GM12878 (cell line): Measurements from ENCODE around the gene SOX6. TPM values are rescaled to one million over a fixed set of nuclear protein-coding genes. Genes with fewer than 3 reads are reported as not detected.

Experiments
- ATAC-seq: fragments of 200-7000 bp; cut with Tn5 transposase; 3 replicates; pipeline ENCODE4 v1.9.1; 2020; ENCODE audit warnings: mild to moderate bottlenecking, moderate library complexity
- BruUV-seq: library from RNA; stranded (reverse); fragments of 400-500 nt; replicated peaks from 2 replicates; lab custom pipeline; 2021; lab: Mats Ljungman, UMichigan
- CTCF ChIA-PET: fragments of 300-600 bp; sonication (Branson Sonifier 250); formaldehyde crosslinking; extraction: SDS; loops from one replicate; lab custom pipeline; 2021; ENCODE audit warnings: inconsistent platforms; lab: Yijun Ruan, JAX
- POLR2A ChIA-PET: fragments of 350-600 bp; formaldehyde crosslinking; extraction: SDS; loops from one replicate; lab custom pipeline; 2021; ENCODE audit warnings: inconsistent platforms; lab: Charles Lee
- RAD21 ChIA-PET: fragments of 300-600 bp; sonication (Branson Sonifier 250); formaldehyde crosslinking; loops from one replicate; lab custom pipeline; 2023; ENCODE audit warnings: antibody characterized with exemption; ENCODE audit not compliant: unreplicated experiment; lab: Charles Lee
- SMC1A ChIA-PET: fragments of 300-600 bp; sonication (Branson Sonifier 250); formaldehyde crosslinking; loops from one replicate; lab custom pipeline; 2023; ENCODE audit not compliant: unreplicated experiment, uncharacterized antibody; lab: Charles Lee
- DNase-seq: peaks from one replicate; pipeline ENCODE4 v3.0.0-alpha.2; 2011; ENCODE audit warnings: low read depth, low spot score
- FAIRE-seq: peaks from 3 replicates; lab custom pipeline; 2011; peaks lifted over from hg19 to GRCh38; lab: Jason Lieb, UNC
- H2AFZ ChIP-seq: 2 replicates; pipeline ENCODE4 v1.6.0; 2011; ENCODE audit warnings: low read depth, low read length, control low read depth; ENCODE audit not compliant: control insufficient read depth
- H3K27ac ChIP-seq: 2 replicates; pipeline ENCODE4 v1.5.1; 2011; ENCODE audit warnings: control low read depth; ENCODE audit not compliant: control insufficient read depth, insufficient read depth
- H3K27me3 ChIP-seq, 2 experiments: replicated peaks in 1 of 2; 2 replicates each; pipeline versions ENCODE4 v1.6.0 to v1.6.1; 2011; ENCODE audit warnings: low read length in 1 of 2; ENCODE audit not compliant: control insufficient read depth in 2 of 2, insufficient read depth in 2 of 2
- H3K36me3 ChIP-seq, 2 experiments: 2 replicates each; pipeline ENCODE4 v1.5.1; 2011; ENCODE audit warnings: low read length in 1 of 2; ENCODE audit not compliant: control insufficient read depth in 2 of 2, insufficient read depth in 2 of 2
- H3K4me1 ChIP-seq: 2 replicates; pipeline ENCODE4 v1.6.1; 2011; ENCODE audit warnings: mild to moderate bottlenecking, low read length, moderate library complexity, mixed read lengths; ENCODE audit not compliant: control insufficient read depth, insufficient read depth
- H3K4me2 ChIP-seq: 2 replicates; pipeline ENCODE4 v1.6.0; 2011; ENCODE audit warnings: control low read depth; ENCODE audit not compliant: control insufficient read depth, insufficient read depth
- H3K4me3 ChIP-seq: fragments of 200-600 bp; sonication (generic); 2 replicates; pipeline ENCODE4 v1.5.1; 2016
- H3K79me2 ChIP-seq: 2 replicates; pipeline ENCODE4 v1.6.0; 2011; ENCODE audit warnings: low read length; ENCODE audit not compliant: control insufficient read depth, insufficient read depth
- H3K9ac ChIP-seq: 2 replicates; pipeline ENCODE4 v1.8.0; 2011; ENCODE audit warnings: low read length, control low read depth, mixed read lengths; ENCODE audit not compliant: control insufficient read depth, insufficient read depth
- H3K9me3 ChIP-seq: replicated peaks from 3 replicates; pipeline ENCODE4 v1.5.1; 2011; ENCODE audit warnings: mild to moderate bottlenecking, low read length; ENCODE audit not compliant: control insufficient read depth, insufficient read depth
- H4K20me1 ChIP-seq: 2 replicates; pipeline ENCODE4 v1.6.0; 2011; ENCODE audit not compliant: control insufficient read depth, insufficient read depth
- CBX3 ChIP-seq: fragments of 200-600 bp; sonication (generic); IDR thresholded peaks from 2 replicates; pipeline ENCODE4 v1.6.1; 2016; ENCODE audit warnings: low read depth, borderline replicate concordance
- CHD1 ChIP-seq: IDR thresholded peaks from 2 replicates; pipeline ENCODE4 v1.6.1; 2012; ENCODE audit warnings: low read depth, low read length, improper control_type of control experiment
- EGR1 ChIP-seq, 2 experiments: IDR thresholded peaks; 1 replicate in 1 of 2; 2 replicates in 1 of 2; pipeline ENCODE4 v1.6.1; 2011 to 2012; ENCODE audit warnings: low read depth in 2 of 2, low read length in 2 of 2, borderline replicate concordance in 1 of 2, mild to moderate bottlenecking in 1 of 2, moderate library complexity in 1 of 2
- HDGF ChIP-seq: fragments of 450-650 bp; IDR thresholded peaks from 2 replicates; pipeline ENCODE4 v1.6.1; 2016; ENCODE audit warnings: antibody characterized with exemption
- NR2C2 ChIP-seq: IDR thresholded peaks from 2 replicates; pipeline ENCODE4 v1.6.1; 2011; ENCODE audit warnings: borderline replicate concordance, low read depth; ENCODE audit not compliant: control insufficient read depth, insufficient read length
- RB1 ChIP-seq: fragments of 450-650 bp; formaldehyde crosslinking; IDR thresholded peaks from 2 replicates; pipeline ENCODE4 v1.6.1; 2017; ENCODE audit warnings: mild to moderate bottlenecking, borderline replicate concordance
- WGBS: methylation state at CpG from one replicate; pipeline ENCODE4 v1.1.6; 2016; ENCODE audit warnings: low lambda C conversion rate; ENCODE audit not compliant: insufficient replicate concordance, insufficient coverage; ENCODE audit errors: missing lambda C conversion rate; 5-methylcytosine and 5-hydroxymethylcytosine counted together
- in situ Hi-C: fragments of 300-500 bp; cut with MboI; formaldehyde crosslinking; loops from 9 replicates; pipeline ENCODE4 v1.14.3; 2018; ENCODE audit warnings: mixed read lengths
- intact Hi-C: fragments of 100-400 bp; cut with micrococcal nuclease; formaldehyde crosslinking; loops from one replicate; pipeline ENCODE4 v1.14.2; 2022; ENCODE audit not compliant: unreplicated experiment
- polyA plus RNA-seq, 11 experiments: library from polyadenylated mRNA; depleted of rRNA in 4 of 11; unstranded in 6 of 11; stranded (reverse) in 5 of 11; fragments of >200 nt; fragmentation: Nextera tagmentation in 4 of 11; fragmentation: Illumina TruSeq in 1 of 11; extraction: Ambion mirVana in 4 of 11; extraction: Trizol in 1 of 11; gene quantifications; 1 replicate in 1 of 11; 2 replicates in 10 of 11; pipeline versions ENCODE4 v1.2.1 to v1.2.3, GENCODE V29; 2011 to 2016; ENCODE audit warnings: inconsistent platforms in 2 of 11, missing spikeins in 2 of 11, low read depth in 1 of 11
- total RNA-seq, 4 experiments: library from RNA; depleted of rRNA in 3 of 4; stranded (reverse); fragments of >200 nt in 3 of 4; fragmentation: Illumina TruSeq in 1 of 4; extraction: Trizol in 1 of 4; gene quantifications; 2 replicates each; pipeline versions ENCODE4 v1.2.1 to v1.2.3, GENCODE V29; 2013 to 2021
- TF ChIP-seq, protein P1 (sequence below): fragments of 450-650 bp; IDR thresholded peaks from 2 replicates; pipeline ENCODE4 v1.6.1; 2018; ENCODE audit warnings: borderline replicate concordance, mild to moderate bottlenecking; ENCODE audit not compliant: partially characterized antibody
- TF ChIP-seq, protein P2 (sequence below): fragments of 450-650 bp; IDR thresholded peaks from 2 replicates; pipeline ENCODE4 v1.6.1; 2017; ENCODE audit warnings: mild to moderate bottlenecking, low read depth, inconsistent platforms; ENCODE audit not compliant: poor library complexity, severe bottlenecking
- TF ChIP-seq, protein P3 (sequence below): fragments of 150-350 bp; IDR thresholded peaks from 2 replicates; pipeline ENCODE4 v1.6.1; 2016; ENCODE audit warnings: low read depth, low read length
- TF ChIP-seq, protein P4 (sequence below): fragments of 450-650 bp; IDR thresholded peaks from 2 replicates; pipeline ENCODE4 v1.6.1; 2014; ENCODE audit warnings: mild to moderate bottlenecking
- TF ChIP-seq, protein P5 (sequence below): IDR thresholded peaks from 2 replicates; pipeline ENCODE4 v1.6.1; 2012; ENCODE audit warnings: low read depth, low read length, improper control_type of control experiment

SOX6 gene
- total and polyA plus RNA-seq, 10 of the 15 experiments (the other 5 are each of a cell fraction or from before 2014, with no cell fraction given), result 0.03 to 0.71 (median 0.29) TPM; not detected in 4

DNA sequence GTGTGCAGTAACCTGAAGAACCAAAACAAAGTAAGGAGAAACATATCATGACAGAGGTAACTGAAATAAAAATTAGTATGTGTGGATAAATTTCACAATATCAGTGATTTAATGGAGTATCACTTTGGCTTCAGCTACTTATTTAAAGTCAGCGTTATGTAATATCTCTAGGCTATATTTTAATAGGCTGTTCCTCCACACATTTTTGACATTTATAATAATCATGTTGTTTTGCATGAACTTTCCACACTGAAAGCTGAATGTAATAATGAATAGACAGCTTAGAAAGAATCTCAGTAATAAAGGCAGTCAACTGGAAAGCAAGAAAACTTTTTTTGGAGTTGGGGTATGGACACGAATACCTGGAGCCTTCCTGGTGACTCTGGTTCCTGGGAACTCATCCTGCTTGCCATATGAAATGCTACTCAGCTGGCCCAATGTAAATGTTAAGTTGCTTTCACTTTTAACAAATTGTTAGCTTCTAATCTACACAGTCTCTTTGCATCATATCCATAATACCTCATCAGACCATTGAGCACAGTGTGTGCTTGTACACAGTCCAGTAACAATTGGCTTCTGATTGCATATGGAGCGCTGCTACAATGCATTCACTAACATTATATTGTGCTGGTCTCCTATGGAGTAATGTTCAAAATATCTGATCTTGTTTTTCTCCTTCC lies 257.7 kb downstream of the SOX6 start (continued):
- TF ChIP-seq HDGF (no peak), RB1 (no peak)

DNA sequence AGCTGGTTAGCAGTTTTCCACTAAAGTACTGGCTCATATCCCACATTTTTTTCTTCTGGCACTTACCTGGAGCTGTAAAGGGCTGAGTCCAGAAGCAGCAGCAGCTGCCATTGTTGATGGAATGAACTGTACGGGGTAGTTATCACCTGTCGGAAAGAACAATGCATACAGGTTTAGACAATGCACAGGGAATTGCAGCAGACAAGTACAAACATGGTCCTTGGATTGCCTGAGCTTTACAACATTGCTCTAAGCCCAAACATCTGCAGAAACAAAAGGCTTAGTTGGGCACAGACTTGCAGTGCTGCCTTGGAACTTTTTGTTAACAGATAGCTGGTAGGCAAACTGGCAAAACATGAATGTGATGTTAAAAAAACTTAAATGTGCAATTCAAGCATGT lies 258.8 kb downstream of the SOX6 start:
- ChIA-PET POLR2A (no interaction called here), CTCF (no interaction called here), SMC1A (interaction anchor here (1.1 to 1.4 kb wide), 2 partner anchors 12 to 244 kb away, joined by 3 to 5 read pairs; no protein-coding TSS in a partner anchor), RAD21 (no interaction called here)
- no peaks in the 10 kb centered on the region for H3K36me3 ChIP-seq
- no peak overlapping the region for H3K9ac ChIP-seq
- H2AFZ ChIP-seq, result no peak overlapping the region
- FAIRE-seq (no peak), ATAC-seq (no peak), DNase-seq (no peak)
- H3K27ac ChIP-seq, result no peak overlapping the region
- no peak overlapping the region for H3K4me2 ChIP-seq
- H3K27me3 ChIP-seq, result no peaks in the 10 kb centered on the region
- intact Hi-C loops (no loop called here), in situ Hi-C loops (no loop called here)
- H4K20me1 ChIP-seq, result no peaks in the 10 kb centered on the region
- H3K4me1 ChIP-seq, result no peaks in the 10 kb centered on the region
- H3K4me3 ChIP-seq, result no peak overlapping the region
- 11% methylated on average over 2 of the region's 2 CpGs for WGBS
- no TSS peak for BruUV-seq
- no peaks in the 10 kb centered on the region for H3K9me3 ChIP-seq
- no peaks in the 10 kb centered on the region for H3K79me2 ChIP-seq
- TF ChIP-seq NR2C2 (no peak), EGR1 (IDR thresholded peaks at IDR 0.05; ENCODE audit: borderline replicate concordance in 1 of 2, low read depth in 2 of 2, low read length in 2 of 2) (no peak), CBX3 (no peak), CHD1 (no peak)
- TF ChIP-seq, protein P1, sequence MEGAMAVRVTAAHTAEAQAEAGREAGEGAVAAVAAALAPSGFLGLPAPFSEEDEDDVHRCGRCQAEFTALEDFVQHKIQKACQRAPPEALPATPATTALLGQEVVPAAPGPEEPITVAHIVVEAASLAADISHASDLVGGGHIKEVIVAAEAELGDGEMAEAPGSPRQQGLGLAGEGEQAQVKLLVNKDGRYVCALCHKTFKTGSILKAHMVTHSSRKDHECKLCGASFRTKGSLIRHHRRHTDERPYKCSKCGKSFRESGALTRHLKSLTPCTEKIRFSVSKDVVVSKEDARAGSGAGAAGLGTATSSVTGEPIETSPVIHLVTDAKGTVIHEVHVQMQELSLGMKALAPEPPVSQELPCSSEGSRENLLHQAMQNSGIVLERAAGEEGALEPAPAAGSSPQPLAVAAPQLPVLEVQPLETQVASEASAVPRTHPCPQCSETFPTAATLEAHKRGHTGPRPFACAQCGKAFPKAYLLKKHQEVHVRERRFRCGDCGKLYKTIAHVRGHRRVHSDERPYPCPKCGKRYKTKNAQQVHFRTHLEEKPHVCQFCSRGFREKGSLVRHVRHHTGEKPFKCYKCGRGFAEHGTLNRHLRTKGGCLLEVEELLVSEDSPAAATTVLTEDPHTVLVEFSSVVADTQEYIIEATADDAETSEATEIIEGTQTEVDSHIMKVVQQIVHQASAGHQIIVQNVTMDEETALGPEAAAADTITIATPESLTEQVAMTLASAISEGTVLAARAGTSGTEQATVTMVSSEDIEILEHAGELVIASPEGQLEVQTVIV, result no peak
- TF ChIP-seq, protein P2, sequence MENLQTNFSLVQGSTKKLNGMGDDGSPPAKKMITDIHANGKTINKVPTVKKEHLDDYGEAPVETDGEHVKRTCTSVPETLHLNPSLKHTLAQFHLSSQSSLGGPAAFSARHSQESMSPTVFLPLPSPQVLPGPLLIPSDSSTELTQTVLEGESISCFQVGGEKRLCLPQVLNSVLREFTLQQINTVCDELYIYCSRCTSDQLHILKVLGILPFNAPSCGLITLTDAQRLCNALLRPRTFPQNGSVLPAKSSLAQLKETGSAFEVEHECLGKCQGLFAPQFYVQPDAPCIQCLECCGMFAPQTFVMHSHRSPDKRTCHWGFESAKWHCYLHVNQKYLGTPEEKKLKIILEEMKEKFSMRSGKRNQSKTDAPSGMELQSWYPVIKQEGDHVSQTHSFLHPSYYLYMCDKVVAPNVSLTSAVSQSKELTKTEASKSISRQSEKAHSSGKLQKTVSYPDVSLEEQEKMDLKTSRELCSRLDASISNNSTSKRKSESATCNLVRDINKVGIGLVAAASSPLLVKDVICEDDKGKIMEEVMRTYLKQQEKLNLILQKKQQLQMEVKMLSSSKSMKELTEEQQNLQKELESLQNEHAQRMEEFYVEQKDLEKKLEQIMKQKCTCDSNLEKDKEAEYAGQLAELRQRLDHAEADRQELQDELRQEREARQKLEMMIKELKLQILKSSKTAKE, result no peak
- TF ChIP-seq, protein P3, sequence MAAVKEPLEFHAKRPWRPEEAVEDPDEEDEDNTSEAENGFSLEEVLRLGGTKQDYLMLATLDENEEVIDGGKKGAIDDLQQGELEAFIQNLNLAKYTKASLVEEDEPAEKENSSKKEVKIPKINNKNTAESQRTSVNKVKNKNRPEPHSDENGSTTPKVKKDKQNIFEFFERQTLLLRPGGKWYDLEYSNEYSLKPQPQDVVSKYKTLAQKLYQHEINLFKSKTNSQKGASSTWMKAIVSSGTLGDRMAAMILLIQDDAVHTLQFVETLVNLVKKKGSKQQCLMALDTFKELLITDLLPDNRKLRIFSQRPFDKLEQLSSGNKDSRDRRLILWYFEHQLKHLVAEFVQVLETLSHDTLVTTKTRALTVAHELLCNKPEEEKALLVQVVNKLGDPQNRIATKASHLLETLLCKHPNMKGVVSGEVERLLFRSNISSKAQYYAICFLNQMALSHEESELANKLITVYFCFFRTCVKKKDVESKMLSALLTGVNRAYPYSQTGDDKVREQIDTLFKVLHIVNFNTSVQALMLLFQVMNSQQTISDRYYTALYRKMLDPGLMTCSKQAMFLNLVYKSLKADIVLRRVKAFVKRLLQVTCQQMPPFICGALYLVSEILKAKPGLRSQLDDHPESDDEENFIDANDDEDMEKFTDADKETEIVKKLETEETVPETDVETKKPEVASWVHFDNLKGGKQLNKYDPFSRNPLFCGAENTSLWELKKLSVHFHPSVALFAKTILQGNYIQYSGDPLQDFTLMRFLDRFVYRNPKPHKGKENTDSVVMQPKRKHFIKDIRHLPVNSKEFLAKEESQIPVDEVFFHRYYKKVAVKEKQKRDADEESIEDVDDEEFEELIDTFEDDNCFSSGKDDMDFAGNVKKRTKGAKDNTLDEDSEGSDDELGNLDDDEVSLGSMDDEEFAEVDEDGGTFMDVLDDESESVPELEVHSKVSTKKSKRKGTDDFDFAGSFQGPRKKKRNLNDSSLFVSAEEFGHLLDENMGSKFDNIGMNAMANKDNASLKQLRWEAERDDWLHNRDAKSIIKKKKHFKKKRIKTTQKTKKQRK, result no peak
- TF ChIP-seq, protein P4, sequence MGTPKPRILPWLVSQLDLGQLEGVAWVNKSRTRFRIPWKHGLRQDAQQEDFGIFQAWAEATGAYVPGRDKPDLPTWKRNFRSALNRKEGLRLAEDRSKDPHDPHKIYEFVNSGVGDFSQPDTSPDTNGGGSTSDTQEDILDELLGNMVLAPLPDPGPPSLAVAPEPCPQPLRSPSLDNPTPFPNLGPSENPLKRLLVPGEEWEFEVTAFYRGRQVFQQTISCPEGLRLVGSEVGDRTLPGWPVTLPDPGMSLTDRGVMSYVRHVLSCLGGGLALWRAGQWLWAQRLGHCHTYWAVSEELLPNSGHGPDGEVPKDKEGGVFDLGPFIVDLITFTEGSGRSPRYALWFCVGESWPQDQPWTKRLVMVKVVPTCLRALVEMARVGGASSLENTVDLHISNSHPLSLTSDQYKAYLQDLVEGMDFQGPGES, result no peak
- TF ChIP-seq, protein P5, sequence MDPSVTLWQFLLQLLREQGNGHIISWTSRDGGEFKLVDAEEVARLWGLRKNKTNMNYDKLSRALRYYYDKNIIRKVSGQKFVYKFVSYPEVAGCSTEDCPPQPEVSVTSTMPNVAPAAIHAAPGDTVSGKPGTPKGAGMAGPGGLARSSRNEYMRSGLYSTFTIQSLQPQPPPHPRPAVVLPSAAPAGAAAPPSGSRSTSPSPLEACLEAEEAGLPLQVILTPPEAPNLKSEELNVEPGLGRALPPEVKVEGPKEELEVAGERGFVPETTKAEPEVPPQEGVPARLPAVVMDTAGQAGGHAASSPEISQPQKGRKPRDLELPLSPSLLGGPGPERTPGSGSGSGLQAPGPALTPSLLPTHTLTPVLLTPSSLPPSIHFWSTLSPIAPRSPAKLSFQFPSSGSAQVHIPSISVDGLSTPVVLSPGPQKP, result no peak
